Activated B cell treated with CpG ODN at 0.5 μM for 24 hours (primary cell): ENCODE data around the gene ZMYND11. TPM values are rescaled to one million over a fixed set of nuclear protein-coding genes. Genes with fewer than 3 reads are reported as not detected.
A peak's percentile ranks its signal among the peaks of the same experiment; 100 is the strongest.

Experiments
- ATAC-seq: fragments of 200-7000 bp; cut with Tn5 transposase; one replicate; pipeline ENCODE4 v1.10.0; 2021; ENCODE audit warnings: low read depth, mild to moderate bottlenecking, moderate library complexity
- CTCF ChIA-PET: fragments of 350-600 bp; sonication (Branson Sonifier 250); formaldehyde crosslinking; loops from one replicate; lab custom pipeline; 2021; ENCODE audit warnings: antibody characterized with exemption; lab: Charles Lee
- POLR2A ChIA-PET: fragments of 350-600 bp; sonication (Branson Sonifier 250); formaldehyde crosslinking; loops from one replicate; lab custom pipeline; 2021; ENCODE audit warnings: antibody characterized with exemption; lab: Charles Lee
- DNase-seq: peaks from one replicate; pipeline ENCODE4 v3.0.0; 2022
- H3K27ac Mint-ChIP-seq: one replicate; pipeline ENCODE4 v1.8.0; 2020; ENCODE audit warnings: mixed read lengths
- H3K27me3 Mint-ChIP-seq: one replicate; pipeline ENCODE4 v1.8.0; 2021; ENCODE audit warnings: mixed read lengths
- H3K36me3 Mint-ChIP-seq: one replicate; pipeline ENCODE4 v1.8.0; 2021; ENCODE audit warnings: low read depth, mixed read lengths
- H3K4me1 Mint-ChIP-seq: one replicate; pipeline ENCODE4 v1.8.0; 2021; ENCODE audit warnings: mixed read lengths
- H3K4me3 Mint-ChIP-seq: one replicate; pipeline ENCODE4 v1.8.0; 2020; ENCODE audit warnings: mild to moderate bottlenecking, mixed read lengths
- H3K9me3 Mint-ChIP-seq: one replicate; pipeline ENCODE4 v1.8.0; 2020; ENCODE audit warnings: mixed read lengths
- intact Hi-C: fragments of 100-400 bp; cut with micrococcal nuclease; formaldehyde crosslinking; loops from one replicate; pipeline ENCODE4 v1.15.1; 2024
- total RNA-seq: library from RNA; stranded (reverse); gene quantifications from 2 replicates; pipeline ENCODE4 v1.2.3, GENCODE V29; 2022
- TF ChIP-seq, protein P1 (sequence below): fragments of 200-600 bp; IDR thresholded peaks from one replicate; pipeline ENCODE4 v1.8.0; 2022; ENCODE audit warnings: antibody characterized with exemption, mild to moderate bottlenecking

ZMYND11 gene
- total RNA-seq, 1 donor from 2014 or later, result 25.6 TPM

DNA sequence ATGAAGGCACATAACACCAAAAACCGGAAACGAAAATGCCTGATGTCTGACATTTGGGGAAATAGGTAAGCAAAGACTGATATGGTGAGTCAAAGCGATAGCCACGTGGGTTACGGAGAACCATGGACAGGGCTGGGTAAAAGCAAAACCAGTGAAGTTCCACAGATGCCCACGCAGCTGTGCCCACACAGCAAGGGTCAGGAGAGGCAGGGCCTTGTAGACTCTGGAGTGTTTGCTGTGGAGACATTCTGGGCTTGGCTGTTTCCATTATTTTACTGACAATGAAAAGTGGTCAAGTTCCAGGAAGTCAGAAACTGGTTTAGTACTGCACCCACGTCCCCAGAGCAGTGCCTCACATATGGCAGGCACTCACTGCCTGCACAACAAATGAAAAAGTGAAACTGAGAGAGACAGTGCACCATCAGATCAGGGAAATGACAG is 148.7 kb downstream of the ZMYND11 start:
- intact Hi-C loops, result loop anchor here (1.0 to 5.0 kb wide), 4 partner anchors 15 to 73 kb away; no protein-coding TSS in a partner anchor
- no peaks in the 10 kb centered on the region for H3K27me3 Mint-ChIP-seq
- peaks cover 19% of the 10 kb centered on the region for H3K4me1 Mint-ChIP-seq
- ChIA-PET POLR2A (interaction anchor here (0.6 to 1.2 kb wide), 3 partner anchors 33 to 66 kb away, joined by 3 to 6 read pairs (median 3); no protein-coding TSS in a partner anchor), CTCF (no interaction called here)
- H3K9me3 Mint-ChIP-seq, result no peaks in the 10 kb centered on the region
- H3K36me3 Mint-ChIP-seq, result peaks cover 15% of the 10 kb centered on the region
- peak; percentile 92 for ATAC-seq
- H3K27ac Mint-ChIP-seq, result peak overlapping the region; percentile 73
- H3K4me3 Mint-ChIP-seq, result peak overlapping the region; percentile 39
- TF ChIP-seq, protein P1, sequence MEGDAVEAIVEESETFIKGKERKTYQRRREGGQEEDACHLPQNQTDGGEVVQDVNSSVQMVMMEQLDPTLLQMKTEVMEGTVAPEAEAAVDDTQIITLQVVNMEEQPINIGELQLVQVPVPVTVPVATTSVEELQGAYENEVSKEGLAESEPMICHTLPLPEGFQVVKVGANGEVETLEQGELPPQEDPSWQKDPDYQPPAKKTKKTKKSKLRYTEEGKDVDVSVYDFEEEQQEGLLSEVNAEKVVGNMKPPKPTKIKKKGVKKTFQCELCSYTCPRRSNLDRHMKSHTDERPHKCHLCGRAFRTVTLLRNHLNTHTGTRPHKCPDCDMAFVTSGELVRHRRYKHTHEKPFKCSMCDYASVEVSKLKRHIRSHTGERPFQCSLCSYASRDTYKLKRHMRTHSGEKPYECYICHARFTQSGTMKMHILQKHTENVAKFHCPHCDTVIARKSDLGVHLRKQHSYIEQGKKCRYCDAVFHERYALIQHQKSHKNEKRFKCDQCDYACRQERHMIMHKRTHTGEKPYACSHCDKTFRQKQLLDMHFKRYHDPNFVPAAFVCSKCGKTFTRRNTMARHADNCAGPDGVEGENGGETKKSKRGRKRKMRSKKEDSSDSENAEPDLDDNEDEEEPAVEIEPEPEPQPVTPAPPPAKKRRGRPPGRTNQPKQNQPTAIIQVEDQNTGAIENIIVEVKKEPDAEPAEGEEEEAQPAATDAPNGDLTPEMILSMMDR, result no peak
- no peak for DNase-seq

DNA sequence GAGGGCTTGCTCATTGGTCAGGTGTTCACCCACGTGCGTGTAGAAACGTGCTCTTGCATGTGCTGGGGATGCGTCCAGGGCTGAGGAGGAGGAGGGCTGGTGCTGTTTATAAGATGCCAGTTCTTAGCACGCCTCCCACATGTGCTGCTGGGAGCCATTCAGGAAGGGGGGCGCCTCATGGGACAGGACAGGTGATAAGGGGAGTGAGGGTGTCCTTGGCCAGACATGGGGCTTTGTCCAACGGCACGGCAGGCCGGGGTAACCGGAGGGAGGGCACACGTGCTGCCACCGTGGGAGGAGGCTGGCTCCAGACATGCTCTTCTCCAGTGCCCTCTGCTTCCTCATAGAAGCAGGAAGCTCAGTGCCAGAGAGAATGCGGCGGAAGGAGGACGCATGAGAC is 150.0 kb downstream of the ZMYND11 start:
- TF ChIP-seq, protein P1, result no peak
- ATAC-seq, result no peak
- no peaks in the 10 kb centered on the region for H3K27me3 Mint-ChIP-seq
- ChIA-PET CTCF (no interaction called here), POLR2A (interaction anchor here (0.7 kb wide), 1 partner anchor 69 kb away, joined by 4 read pairs; no protein-coding TSS in a partner anchor)
- no peak overlapping the region for H3K27ac Mint-ChIP-seq
- DNase-seq, result no peak
- H3K9me3 Mint-ChIP-seq, result no peaks in the 10 kb centered on the region
- intact Hi-C loops, result no loop called here
- H3K4me1 Mint-ChIP-seq, result peaks cover 21% of the 10 kb centered on the region
- H3K36me3 Mint-ChIP-seq, result peaks cover 16% of the 10 kb centered on the region
- no peak overlapping the region for H3K4me3 Mint-ChIP-seq

DNA sequence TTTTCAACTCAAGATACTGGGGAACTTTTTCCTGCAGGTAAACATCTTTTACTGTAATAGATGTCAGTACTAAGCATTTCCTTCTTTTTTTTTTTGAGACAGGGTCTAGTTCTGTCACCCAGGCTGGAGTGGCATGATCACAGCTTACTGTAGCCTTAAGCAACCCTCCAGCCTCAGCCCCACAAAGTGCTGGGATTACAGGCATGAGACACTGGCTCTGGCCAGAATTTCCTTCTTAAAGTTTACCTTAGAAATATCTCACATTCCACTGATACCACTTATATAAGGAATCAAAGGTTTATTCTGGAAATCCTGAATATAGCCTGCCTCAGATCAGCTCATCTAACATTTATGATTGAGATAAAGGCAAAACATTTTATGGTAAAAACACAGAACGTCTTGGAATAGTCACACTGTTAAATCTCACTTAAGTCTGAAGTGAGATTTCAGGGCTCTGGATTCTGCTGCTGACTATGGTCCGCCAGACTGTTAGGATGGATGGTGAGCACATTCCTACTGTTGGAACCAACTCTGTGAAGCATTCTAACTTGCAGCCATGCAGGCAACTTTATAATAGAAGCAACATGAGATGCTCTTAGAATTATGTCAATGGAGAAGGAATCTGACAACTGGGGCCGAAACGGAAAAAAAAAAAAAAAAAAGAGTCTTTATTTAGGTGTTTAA is 151.9 kb downstream of the ZMYND11 start:
- no peaks in the 10 kb centered on the region for H3K27me3 Mint-ChIP-seq
- peaks cover 21% of the 10 kb centered on the region for H3K4me1 Mint-ChIP-seq
- no peaks in the 10 kb centered on the region for H3K9me3 Mint-ChIP-seq
- ChIA-PET POLR2A (no interaction called here), CTCF (interaction anchor here (0.7 kb wide), 1 partner anchor 36 kb away, joined by 3 read pairs; no protein-coding TSS in a partner anchor)
- no peak overlapping the region for H3K27ac Mint-ChIP-seq
- TF ChIP-seq, protein P1, result no peak
- no peak for ATAC-seq
- DNase-seq, result no peak
- H3K4me3 Mint-ChIP-seq, result no peak overlapping the region
- intact Hi-C loops, result no loop called here
- H3K36me3 Mint-ChIP-seq, result peaks cover 18% of the 10 kb centered on the region

DNA sequence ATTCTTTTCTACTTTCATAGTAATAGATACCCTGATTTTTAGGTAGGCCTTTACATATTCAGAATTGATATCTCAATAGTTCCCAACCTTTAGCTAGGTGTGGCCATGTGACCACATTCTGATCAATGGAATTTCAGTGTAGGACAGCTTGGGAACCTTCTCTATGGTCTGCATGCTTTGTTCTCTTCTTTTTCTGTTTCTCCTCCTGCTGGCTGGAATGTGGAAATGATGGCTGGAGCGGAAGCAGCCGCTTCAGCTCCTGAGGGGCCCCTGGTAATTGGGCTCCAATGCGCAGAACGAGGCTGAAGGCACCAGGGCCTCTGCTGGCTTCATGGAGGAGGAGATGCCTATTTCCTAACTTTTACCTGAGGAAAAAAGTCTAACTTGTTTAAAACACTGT is 152.6 kb downstream of the ZMYND11 start:
- intact Hi-C loops, result no loop called here
- Mint-ChIP-seq H3K4me3 (no peak overlapping the region), H3K4me1 (peaks cover 23% of the 10 kb centered on the region), H3K27me3 (no peaks in the 10 kb centered on the region), H3K36me3 (peaks cover 18% of the 10 kb centered on the region), H3K9me3 (no peaks in the 10 kb centered on the region), H3K27ac (no peak overlapping the region)
- ChIA-PET POLR2A (interaction anchor here (2.1 kb wide), 1 partner anchor 15 kb away, joined by 4 read pairs; no protein-coding TSS in a partner anchor), CTCF (no interaction called here)
- TF ChIP-seq, protein P1, result no peak
- ATAC-seq (no peak), DNase-seq (no peak)
